K562 (cell line): Measurements from ENCODE around the gene SUPT5H. TPM values are rescaled to one million over a fixed set of nuclear protein-coding genes. Genes with fewer than 3 reads are reported as not detected.

Experiments
- ATF1 ChIP-seq, 2 experiments: fragments of 450-650 bp in 1 of 2; IDR thresholded peaks; 2 replicates each; pipeline ENCODE4 v1.6.1; 2016; ENCODE audit warnings: missing compliant biosample characterization in 1 of 2, missing genetic modification characterization in 1 of 2
- BMI1 ChIP-seq: fragments of 150-350 bp; IDR thresholded peaks from 2 replicates; pipeline ENCODE4 v1.6.1; 2014; ENCODE audit warnings: low read length
- E2F8 ChIP-seq: fragments of 450-650 bp; IDR thresholded peaks from 2 replicates; pipeline ENCODE4 v1.7.1; 2018; ENCODE audit warnings: mild to moderate bottlenecking, low read depth; ENCODE audit not compliant: partially characterized antibody
- IFI16 ChIP-seq: fragments of 250-450 bp; sonication (Bioruptor Pico); IDR thresholded peaks from 2 replicates; pipeline ENCODE4 v2.1.2; 2022; ENCODE audit warnings: mild to moderate bottlenecking, inconsistent platforms
- MAFF ChIP-seq: IDR thresholded peaks from 2 replicates; pipeline ENCODE4 v1.6.1; 2012; ENCODE audit warnings: low read length, improper control_type of control experiment
- MECOM ChIP-seq: fragments of 250-450 bp; sonication (Bioruptor Pico); IDR thresholded peaks from 2 replicates; pipeline ENCODE4 v1.8.0; 2022; ENCODE audit warnings: inconsistent platforms
- NR3C1 ChIP-seq: sonication (generic); formaldehyde crosslinking; IDR thresholded peaks from 2 replicates; pipeline ENCODE4 v1.8.1; 2022; ENCODE audit warnings: missing genetic modification reagents
- POLR2AphosphoS5 ChIP-seq: IDR thresholded peaks from 2 replicates; pipeline ENCODE4 v1.6.1; 2011; ENCODE audit warnings: mild to moderate bottlenecking, low read depth, low read length, moderate library complexity; ENCODE audit not compliant: control insufficient read depth, insufficient read depth
- RREB1 ChIP-seq: fragments of 250-450 bp; sonication (Bioruptor Pico); IDR thresholded peaks from 2 replicates; pipeline ENCODE4 v1.4.0; 2020
- SMARCE1 ChIP-seq: fragments of 450-650 bp; IDR thresholded peaks from 2 replicates; pipeline ENCODE4 v1.7.1; 2016; ENCODE audit warnings: mild to moderate bottlenecking
- TEAD2 ChIP-seq: fragments of 450-650 bp; IDR thresholded peaks from 2 replicates; pipeline ENCODE4 v1.6.1; 2016; ENCODE audit warnings: missing genetic modification characterization, control low read depth, missing compliant biosample characterization
- ZKSCAN8 ChIP-seq: fragments of 200-800 bp; sonication (Bioruptor generic); IDR thresholded peaks from 2 replicates; pipeline ENCODE4 v1.6.1; 2016; ENCODE audit warnings: missing genetic modification characterization, missing compliant biosample characterization
- polyA plus RNA-seq, 8 experiments: library from polyadenylated mRNA; depleted of rRNA in 4 of 8; stranded (reverse) in 5 of 8; unstranded in 3 of 8; fragments of >200 nt; fragmentation: Nextera tagmentation in 2 of 8; fragmentation: Illumina TruSeq in 1 of 8; extraction: Ambion mirVana in 2 of 8; extraction: Trizol in 1 of 8; gene quantifications; 2 replicates each; pipeline versions ENCODE4 v1.2.1 to v1.2.3, GENCODE V29; 2011 to 2014; ENCODE audit warnings: inconsistent platforms in 1 of 8, missing spikeins in 1 of 8
- total RNA-seq, 7 experiments: library from RNA; depleted of rRNA in 6 of 7; stranded (reverse); fragments of >200 nt in 6 of 7; fragmentation: Illumina TruSeq in 2 of 7; extraction: Trizol in 2 of 7; gene quantifications; 2 replicates each; pipeline versions ENCODE4 v1.2.1 to v1.2.3, GENCODE V29; 2011 to 2021; ENCODE audit warnings: low replicate concordance in 1 of 7
- TF ChIP-seq, protein P1 (sequence below): sonication (generic); formaldehyde crosslinking; IDR thresholded peaks from 2 replicates; pipeline ENCODE4 v1.8.0; 2023; ENCODE audit warnings: missing genetic modification reagents, mild to moderate bottlenecking, borderline replicate concordance

SUPT5H gene
- total and polyA plus RNA-seq, 9 of the 15 experiments (the other 6 are each of a cell fraction or from before 2014, with no cell fraction given), result 13.3 to 85.9 (median 35.9) TPM

GRCh38 chr19:39412100-39412866, 33.1 kb upstream of the SUPT5H start, which contains the start of gene PLEKHG2 (continued):
- TF ChIP-seq MECOM (CRISPR knock-in tag) (0 out of 2 replicates have a peak, but pooled peaks have one; percentile 38), BMI1 (no peak), SMARCE1 (no peak), TEAD2 (tag) (no peak), ZKSCAN8 (CRISPR knock-in tag) (no peak; the same call in 1 of the 2 replicates), RREB1 (CRISPR knock-in tag) (0 out of 2 replicates have a peak, but pooled peaks have one; percentile 35), NR3C1 (CRISPR knock-in tag) (no peak), MAFF (no peak), POLR2AphosphoS5 (peak; percentile 53; the same call in 1 of the 2 replicates), ATF1 (CRISPR knock-in tag; IDR thresholded peaks at IDR 0.05) (0 out of 2 replicates have a peak, but pooled peaks have one; percentile 25), ATF1 (tag; IDR thresholded peaks at IDR 0.05) (peak; percentile 94), IFI16 (CRISPR knock-in tag) (no peak), E2F8 (peak; percentile 64)
- TF ChIP-seq, protein P1, sequence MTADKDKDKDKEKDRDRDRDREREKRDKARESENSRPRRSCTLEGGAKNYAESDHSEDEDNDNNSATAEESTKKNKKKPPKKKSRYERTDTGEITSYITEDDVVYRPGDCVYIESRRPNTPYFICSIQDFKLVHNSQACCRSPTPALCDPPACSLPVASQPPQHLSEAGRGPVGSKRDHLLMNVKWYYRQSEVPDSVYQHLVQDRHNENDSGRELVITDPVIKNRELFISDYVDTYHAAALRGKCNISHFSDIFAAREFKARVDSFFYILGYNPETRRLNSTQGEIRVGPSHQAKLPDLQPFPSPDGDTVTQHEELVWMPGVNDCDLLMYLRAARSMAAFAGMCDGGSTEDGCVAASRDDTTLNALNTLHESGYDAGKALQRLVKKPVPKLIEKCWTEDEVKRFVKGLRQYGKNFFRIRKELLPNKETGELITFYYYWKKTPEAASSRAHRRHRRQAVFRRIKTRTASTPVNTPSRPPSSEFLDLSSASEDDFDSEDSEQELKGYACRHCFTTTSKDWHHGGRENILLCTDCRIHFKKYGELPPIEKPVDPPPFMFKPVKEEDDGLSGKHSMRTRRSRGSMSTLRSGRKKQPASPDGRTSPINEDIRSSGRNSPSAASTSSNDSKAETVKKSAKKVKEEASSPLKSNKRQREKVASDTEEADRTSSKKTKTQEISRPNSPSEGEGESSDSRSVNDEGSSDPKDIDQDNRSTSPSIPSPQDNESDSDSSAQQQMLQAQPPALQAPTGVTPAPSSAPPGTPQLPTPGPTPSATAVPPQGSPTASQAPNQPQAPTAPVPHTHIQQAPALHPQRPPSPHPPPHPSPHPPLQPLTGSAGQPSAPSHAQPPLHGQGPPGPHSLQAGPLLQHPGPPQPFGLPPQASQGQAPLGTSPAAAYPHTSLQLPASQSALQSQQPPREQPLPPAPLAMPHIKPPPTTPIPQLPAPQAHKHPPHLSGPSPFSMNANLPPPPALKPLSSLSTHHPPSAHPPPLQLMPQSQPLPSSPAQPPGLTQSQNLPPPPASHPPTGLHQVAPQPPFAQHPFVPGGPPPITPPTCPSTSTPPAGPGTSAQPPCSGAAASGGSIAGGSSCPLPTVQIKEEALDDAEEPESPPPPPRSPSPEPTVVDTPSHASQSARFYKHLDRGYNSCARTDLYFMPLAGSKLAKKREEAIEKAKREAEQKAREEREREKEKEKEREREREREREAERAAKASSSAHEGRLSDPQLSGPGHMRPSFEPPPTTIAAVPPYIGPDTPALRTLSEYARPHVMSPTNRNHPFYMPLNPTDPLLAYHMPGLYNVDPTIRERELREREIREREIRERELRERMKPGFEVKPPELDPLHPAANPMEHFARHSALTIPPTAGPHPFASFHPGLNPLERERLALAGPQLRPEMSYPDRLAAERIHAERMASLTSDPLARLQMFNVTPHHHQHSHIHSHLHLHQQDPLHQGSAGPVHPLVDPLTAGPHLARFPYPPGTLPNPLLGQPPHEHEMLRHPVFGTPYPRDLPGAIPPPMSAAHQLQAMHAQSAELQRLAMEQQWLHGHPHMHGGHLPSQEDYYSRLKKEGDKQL, result no peak
